Body of pancreas (tissue), 4 donors: Measurements from ENCODE around the gene CKM.

Source experiments
- CTCF ChIP-seq, 7 experiments: fragments of 450-650 bp in 4 of 7; fragments of 200-600 bp in 3 of 7; sonication (generic) in 3 of 7; IDR thresholded peaks; one replicate each; pipeline ENCODE4 v1.5.1; 2016 to 2019; ENCODE audit warnings: antibody characterized with exemption in 7 of 7
- POLR2A ChIP-seq, 3 donors: fragments of 450-650 bp; IDR thresholded peaks; one replicate each; pipeline ENCODE4 v1.6.1; 2016; ENCODE audit warnings: antibody characterized with exemption in 3 of 3, mild to moderate bottlenecking in 2 of 3

GRCh38 chr19:45303269-45304060, 19.2 kb downstream of the CKM start:
- TF ChIP-seq CTCF (IDR thresholded peaks at IDR 0.05) (no peak), POLR2A (IDR thresholded peaks at IDR 0.05) (no peak)
